Measurements from ENCODE around the gene PLVAP. TPM values are rescaled to one million over a fixed set of nuclear protein-coding genes. Genes with fewer than 3 reads are reported as not detected.

The PLVAP gene
- total and polyA plus RNA-seq, 9 of the 15 experiments (the other 6 are each of a cell fraction or from before 2014, with no cell fraction given), result 0.09 to 0.84 (median 0.51) TPM; not detected in 4

DNA sequence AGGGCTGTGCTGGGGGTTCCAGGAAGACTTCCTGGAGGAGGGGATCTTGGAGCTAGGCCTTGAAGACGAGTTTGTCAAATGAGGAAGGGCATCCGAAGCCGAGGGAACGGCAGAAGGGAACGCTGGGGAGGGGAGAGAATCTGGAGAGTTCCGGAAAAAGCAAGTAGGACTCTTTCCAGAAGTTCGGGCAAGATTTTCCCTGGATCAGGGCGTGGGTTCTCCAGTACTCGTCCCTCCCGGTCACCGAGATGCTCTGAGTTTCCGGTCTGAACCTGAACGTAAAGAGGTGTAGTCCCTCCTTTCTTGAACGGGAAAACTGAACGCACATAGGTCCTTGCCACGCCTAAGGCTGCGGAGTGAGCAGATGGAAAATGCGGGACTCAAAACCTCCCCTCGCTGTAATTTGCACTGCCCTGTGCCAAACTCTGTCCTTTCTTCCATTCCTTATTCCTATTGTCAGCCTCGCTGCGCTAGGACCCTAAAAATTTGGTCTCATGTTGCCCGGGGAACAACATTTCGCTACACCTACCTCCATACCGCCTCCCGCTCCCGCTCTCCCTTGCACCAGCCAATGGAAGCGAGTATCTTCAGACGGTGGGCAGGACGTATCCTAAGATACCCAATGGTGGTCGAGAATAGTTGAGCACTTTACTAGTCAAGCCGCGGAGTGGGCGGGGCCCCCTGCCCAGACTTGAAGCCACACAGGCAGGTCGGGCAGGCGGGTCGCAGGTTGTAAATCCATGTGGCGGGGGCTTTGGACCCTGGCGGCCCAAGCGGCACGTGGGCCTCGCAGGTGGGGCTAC lies 40.1 kb downstream of the PLVAP start, which contains the start of gene GTPBP3 (continued):
- TF ChIP-seq CHD7 (IDR thresholded peaks at IDR 0.05; ENCODE audit: low read depth, low read length) (peak; percentile 51), PRMT5 (CRISPR knock-in tag; IDR thresholded peaks at IDR 0.05) (peak; percentile 80; the same call in 1 of the 2 replicates), NCOA6 (IDR thresholded peaks at IDR 0.05) (no peak), ZNF316 (IDR thresholded peaks at IDR 0.05) (0 out of 2 replicates have a peak, but pooled peaks have one; percentile 1), TCF15 (CRISPR knock-in tag; IDR thresholded peaks at IDR 0.05) (no peak), TAL1 (IDR thresholded peaks at IDR 0.05) (peak; percentile 24), HNRNPUL1 (IDR thresholded peaks at IDR 0.05; ENCODE audit: low read length) (no peak), CCAR2 (IDR thresholded peaks at IDR 0.05; ENCODE audit: low read depth, low read length) (no peak), ARNT (IDR thresholded peaks at IDR 0.05) (peak; percentile 93 to 96), ZFP36 (IDR thresholded peaks at IDR 0.05; ENCODE audit: low read depth, low read length, partially characterized antibody) (peak; percentile 100), ZSCAN29 (IDR thresholded peaks at IDR 0.05) (no peak; the same call in 1 of the 2 replicates)
- TF ChIP-seq, protein P1, sequence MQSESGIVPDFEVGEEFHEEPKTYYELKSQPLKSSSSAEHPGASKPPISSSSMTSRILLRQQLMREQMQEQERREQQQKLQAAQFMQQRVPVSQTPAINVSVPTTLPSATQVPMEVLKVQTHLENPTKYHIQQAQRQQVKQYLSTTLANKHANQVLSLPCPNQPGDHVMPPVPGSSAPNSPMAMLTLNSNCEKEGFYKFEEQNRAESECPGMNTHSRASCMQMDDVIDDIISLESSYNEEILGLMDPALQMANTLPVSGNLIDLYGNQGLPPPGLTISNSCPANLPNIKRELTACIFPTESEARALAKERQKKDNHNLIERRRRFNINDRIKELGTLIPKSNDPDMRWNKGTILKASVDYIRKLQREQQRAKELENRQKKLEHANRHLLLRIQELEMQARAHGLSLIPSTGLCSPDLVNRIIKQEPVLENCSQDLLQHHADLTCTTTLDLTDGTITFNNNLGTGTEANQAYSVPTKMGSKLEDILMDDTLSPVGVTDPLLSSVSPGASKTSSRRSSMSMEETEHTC (IDR thresholded peaks at IDR 0.05), result no peak

Data from K562 (cell line).